HG03175 (cell line): ENCODE measurements around the gene RBM25.

Source experiments
- ATAC-seq: cut with Tn5 transposase; IDR thresholded peaks from one replicate; pipeline ENCODE4 v1.9.1; 2021; ENCODE audit warnings: mild to moderate bottlenecking, moderate library complexity; ENCODE audit not compliant: unreplicated experiment

RBM25 gene

GRCh38 chr14:73102806-73103497 is 44.6 kb downstream of the RBM25 start:
- no peak for ATAC-seq

DNA sequence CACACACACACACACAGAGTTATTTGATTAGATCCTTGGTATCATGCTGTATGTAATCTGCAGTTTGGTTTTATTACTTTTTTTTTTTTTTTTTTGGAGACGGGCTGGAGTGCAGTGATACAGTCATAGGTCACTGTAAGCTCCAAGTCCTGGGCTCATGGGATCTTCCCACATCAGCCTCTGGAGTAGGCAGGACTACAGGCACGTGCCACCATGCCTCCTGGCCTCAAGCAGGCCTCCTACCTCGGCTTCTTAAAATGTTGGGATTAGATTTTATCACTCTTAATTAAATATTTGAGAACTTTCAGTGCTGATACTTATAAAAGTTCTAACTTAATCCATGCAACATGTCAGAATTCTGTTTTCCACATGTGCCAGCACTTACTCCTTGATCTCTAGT is 46.7 kb downstream of the RBM25 start:
- ATAC-seq, result no peak

DNA sequence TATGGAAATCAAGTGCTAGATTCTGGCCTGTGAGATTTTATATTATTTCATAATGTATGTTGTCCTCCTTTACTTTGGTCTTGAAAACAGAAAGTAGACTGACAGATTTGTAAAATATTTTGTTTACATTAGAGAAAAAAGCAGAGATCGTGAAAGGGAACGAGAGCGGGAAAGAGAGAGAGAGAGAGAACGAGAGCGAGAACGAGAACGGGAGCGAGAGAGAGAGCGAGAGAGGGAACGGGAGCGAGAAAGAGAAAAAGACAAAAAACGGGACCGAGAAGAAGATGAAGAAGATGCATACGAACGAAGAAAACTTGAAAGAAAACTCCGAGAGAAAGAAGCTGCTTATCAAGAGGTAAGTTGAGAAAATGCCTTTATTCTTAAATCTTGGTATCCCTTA is 47.4 kb downstream of the RBM25 start:
- ATAC-seq, result no peak

DNA sequence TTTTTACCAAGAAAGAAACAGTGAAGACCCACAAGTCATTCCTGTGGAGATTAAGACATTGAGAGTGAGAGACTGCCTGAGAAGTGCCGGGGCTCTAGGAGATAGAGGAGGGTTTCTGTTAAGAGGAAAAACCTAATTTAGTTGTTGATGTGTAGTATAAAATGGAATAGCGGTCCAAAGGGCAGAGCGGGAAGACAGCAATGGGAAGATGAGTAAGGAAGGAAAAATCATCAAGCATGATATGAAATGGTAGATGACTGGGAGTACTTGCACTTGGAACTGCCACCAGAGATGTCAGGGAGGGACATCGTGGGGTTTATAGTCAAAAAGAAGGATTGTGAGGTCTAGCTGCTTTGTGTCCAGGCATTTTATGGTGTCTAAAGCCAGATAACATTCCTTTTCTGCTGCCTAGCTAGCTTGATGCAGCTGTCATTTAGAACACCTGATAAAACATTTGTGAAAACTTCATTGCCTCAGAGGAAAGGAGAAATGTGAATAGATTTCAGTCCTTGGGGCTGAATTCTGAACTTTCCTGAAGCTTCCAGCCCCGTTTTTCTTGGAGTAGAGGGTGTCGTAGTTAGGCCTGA is 57.8 kb downstream of the RBM25 start:
- ATAC-seq, result no peak

GRCh38 chr14:73124180-73124894 is 66.0 kb downstream of the RBM25 start:
- no peak for ATAC-seq

DNA sequence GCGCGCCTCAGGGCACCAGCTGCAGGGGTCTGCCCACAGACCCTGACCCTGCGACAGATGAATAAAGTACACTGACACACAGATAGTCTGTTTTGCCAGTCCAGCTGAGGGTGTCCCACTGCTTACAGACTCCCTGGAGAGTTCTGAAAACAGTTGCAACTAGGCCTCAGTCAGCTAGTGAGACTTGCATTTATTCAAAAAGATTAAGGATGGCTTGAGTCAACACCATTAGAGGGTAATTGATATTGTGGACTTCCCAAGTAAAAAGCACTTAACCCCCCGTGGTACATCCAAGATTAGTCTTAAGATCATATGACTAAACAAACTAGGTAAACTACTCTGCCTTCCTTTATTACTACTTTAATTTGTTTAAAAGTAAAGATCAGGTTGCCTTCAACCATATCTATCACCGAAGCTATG is 66.8 kb downstream of the RBM25 start:
- no peak for ATAC-seq

- no peak for ATAC-seq
These were observed 67.4 kb downstream of the RBM25 start for GRCh38 chr14:73125746-73126145.

GRCh38 chr14:73133795-73134194 is 75.5 kb downstream of the RBM25 start:
- ATAC-seq, result no peak

- ATAC-seq, result no peak
These were observed 77.7 kb downstream of the RBM25 start for GRCh38 chr14:73136085-73136386.

- ATAC-seq, result peak; percentile 87
These were observed 78.3 kb downstream of the RBM25 start, which contains the start of gene PSEN1 for GRCh38 chr14:73136387-73137225. TSS of gene PSEN1 (plus strand) at chr14:73136507. CDS start at chr14:73148020, 11,513 bp downstream.

GRCh38 chr14:73140811-73141323 is 82.5 kb downstream of the RBM25 start:
- ATAC-seq, result no peak

- no peak for ATAC-seq
These were observed 83.9 kb downstream of the RBM25 start for GRCh38 chr14:73142216-73142615.

DNA sequence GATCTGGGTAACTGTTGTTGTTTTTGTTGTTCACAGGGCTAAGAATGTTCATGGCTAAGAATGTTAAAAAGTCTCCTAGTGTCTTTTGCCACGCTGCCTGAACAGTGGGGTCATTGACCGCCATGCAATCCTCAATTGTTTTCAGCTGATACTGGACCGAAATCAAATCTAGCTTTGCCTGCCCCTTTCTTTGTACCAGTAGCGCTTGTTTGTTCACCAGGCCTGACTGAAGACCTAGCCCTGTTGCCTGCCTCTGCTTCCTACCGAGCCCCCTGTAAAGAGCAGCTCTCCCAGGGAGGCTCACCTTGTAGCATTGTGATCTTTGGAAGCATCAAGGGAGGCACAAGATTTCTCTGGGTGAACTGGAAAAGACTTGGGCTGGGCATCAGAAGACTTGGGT is 84.7 kb downstream of the RBM25 start:
- no peak for ATAC-seq

DNA sequence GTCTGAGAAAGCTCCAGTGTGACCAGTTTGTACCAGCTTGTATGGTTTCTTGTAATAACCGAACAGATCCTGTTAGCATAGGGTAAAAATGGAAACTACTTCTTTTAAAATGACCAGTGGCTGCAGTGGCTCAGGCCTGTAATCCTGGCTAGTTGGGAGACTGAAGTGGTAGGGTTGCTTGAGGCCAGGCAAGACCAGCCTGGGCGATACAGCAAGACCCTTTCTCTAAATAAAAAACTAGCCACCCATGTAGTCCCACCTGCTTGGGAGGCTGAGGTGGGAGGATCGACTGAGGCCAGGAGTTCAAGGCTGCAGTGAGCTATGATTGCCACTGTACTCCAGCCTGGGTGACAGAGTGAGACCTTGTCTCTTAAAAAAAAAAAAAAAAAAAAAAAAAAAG is 85.3 kb downstream of the RBM25 start:
- ATAC-seq, result no peak

GRCh38 chr14:73145371-73145770 is 87.0 kb downstream of the RBM25 start:
- no peak for ATAC-seq

GRCh38 chr14:73146111-73146510 is 87.8 kb downstream of the RBM25 start:
- ATAC-seq, result no peak

- no peak for ATAC-seq
These were observed 91.4 kb downstream of the RBM25 start for GRCh38 chr14:73149753-73150152.

DNA sequence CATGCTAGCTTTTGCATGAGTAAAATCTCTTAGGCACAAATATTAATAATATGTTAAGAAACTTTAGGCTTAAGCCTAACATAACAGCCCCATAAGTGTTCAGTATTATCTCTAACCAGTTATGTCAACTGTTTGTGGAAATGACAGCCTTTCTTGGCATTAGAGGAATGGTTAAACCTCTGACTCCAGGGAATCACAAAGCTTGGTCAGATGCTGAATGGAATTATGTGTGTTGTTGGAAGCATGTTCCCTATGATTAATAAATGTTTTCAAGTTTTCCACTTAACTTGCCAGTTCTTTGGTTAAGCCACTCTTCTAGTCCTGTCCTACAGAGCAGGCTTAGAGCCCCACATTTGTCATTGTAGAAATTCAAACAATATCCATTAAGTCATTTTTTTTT is 94.9 kb downstream of the RBM25 start:
- ATAC-seq, result no peak

GRCh38 chr14:73162251-73162650 is 103.9 kb downstream of the RBM25 start:
- no peak for ATAC-seq

DNA sequence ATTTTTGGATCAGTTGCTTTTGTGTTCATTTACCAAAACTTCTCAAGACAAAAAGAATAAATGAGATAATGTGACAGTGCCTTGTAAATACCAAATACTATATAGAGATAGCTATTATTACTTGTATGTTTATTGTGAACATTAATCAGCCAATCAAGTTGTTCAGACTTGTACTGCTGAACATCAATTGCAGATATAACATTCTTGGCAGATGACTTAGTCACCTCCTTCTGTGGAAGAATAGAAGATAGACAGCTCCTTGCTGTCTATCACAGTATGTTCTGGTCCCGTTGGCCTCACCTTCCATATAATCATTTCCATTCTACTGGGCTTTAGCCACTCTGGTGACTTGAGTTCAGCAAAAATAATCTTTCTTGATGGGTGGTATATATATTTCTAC is 108.1 kb downstream of the RBM25 start:
- no peak for ATAC-seq

GRCh38 chr14:73167727-73168126 is 109.4 kb downstream of the RBM25 start:
- ATAC-seq, result no peak
